IMR-90 (cell line): Measurements from ENCODE around the gene MS4A13. TPM values are rescaled to one million over a fixed set of nuclear protein-coding genes. Genes with fewer than 3 reads are reported as not detected.

Source experiments
- ATAC-seq: fragments of 200-7000 bp; cut with Tn5 transposase; 2 replicates; pipeline ENCODE4 v1.9.1; 2020; ENCODE audit warnings: low read depth, mild to moderate bottlenecking, moderate library complexity
- BruUV-seq: library from RNA; stranded (reverse); fragments of 400-500 nt; replicated peaks from 2 replicates; lab custom pipeline; 2021; lab: Mats Ljungman, UMichigan
- CTCF ChIA-PET: fragments of 300-600 bp; formaldehyde crosslinking; extraction: SDS; loops from one replicate; lab custom pipeline; 2021; ENCODE audit warnings: antibody characterized with exemption; lab: Yijun Ruan, JAX
- POLR2A ChIA-PET: fragments of 300-600 bp; sonication (Branson Sonifier 250); formaldehyde crosslinking; loops from one replicate; lab custom pipeline; 2022; ENCODE audit warnings: antibody characterized with exemption; ENCODE audit not compliant: unreplicated experiment; lab: Charles Lee
- DNase-seq: peaks from one replicate; pipeline ENCODE4 v3.0.0; 2013
- H2AFZ ChIP-seq: replicated peaks from 2 replicates; pipeline ENCODE3; 2013; ENCODE audit warnings: low read length, mild to moderate bottlenecking; ENCODE audit not compliant: poor library complexity
- H2AK5ac ChIP-seq: 2 replicates; pipeline ENCODE4 v1.6.1; 2013; ENCODE audit warnings: low read depth, low read length, inconsistent platforms
- H2AK9ac ChIP-seq: replicated peaks from 2 replicates; pipeline ENCODE3; 2013; ENCODE audit warnings: mild to moderate bottlenecking, low read depth, low read length, moderate library complexity; ENCODE audit not compliant: poor library complexity
- H2BK120ac ChIP-seq: 2 replicates; pipeline ENCODE4 v1.6.1; 2013; ENCODE audit warnings: low read depth, low read length, inconsistent platforms
- H2BK15ac ChIP-seq: 3 replicates; pipeline ENCODE4 v1.6.1; 2013; ENCODE audit warnings: low read depth, low read length, inconsistent platforms
- H2BK20ac ChIP-seq: 2 replicates; pipeline ENCODE4 v1.6.1; 2013; ENCODE audit warnings: low read depth, mild to moderate bottlenecking, inconsistent platforms, low read length, moderate library complexity
- H2BK5ac ChIP-seq: 2 replicates; pipeline ENCODE4 v1.6.1; 2013; ENCODE audit warnings: mild to moderate bottlenecking, low read depth, low read length, inconsistent platforms; ENCODE audit not compliant: poor library complexity, severe bottlenecking
- H3K14ac ChIP-seq: replicated peaks from 2 replicates; pipeline ENCODE4 v1.6.1; 2013; ENCODE audit warnings: low read depth, low read length, inconsistent platforms
- H3K18ac ChIP-seq: 2 replicates; pipeline ENCODE4 v1.6.1; 2013; ENCODE audit warnings: low read depth, low read length, control low read depth
- H3K23ac ChIP-seq: 2 replicates; pipeline ENCODE4 v1.6.1; 2013; ENCODE audit warnings: low read depth, low read length, inconsistent platforms
- H3K27ac ChIP-seq: 2 replicates; pipeline ENCODE4 v1.5.1; 2013; ENCODE audit warnings: mild to moderate bottlenecking, control low read depth, low read length; ENCODE audit not compliant: insufficient read depth
- H3K27me3 ChIP-seq: 2 replicates; pipeline ENCODE4 v1.6.1; 2013; ENCODE audit warnings: low read length; ENCODE audit not compliant: control insufficient read depth, insufficient read depth
- H3K36me3 ChIP-seq: 2 replicates; pipeline ENCODE4 v1.6.1; 2013; ENCODE audit warnings: low read length, mixed read lengths; ENCODE audit not compliant: control insufficient read depth, insufficient read depth
- H3K4ac ChIP-seq: 2 replicates; pipeline ENCODE4 v1.6.1; 2013; ENCODE audit warnings: low read depth, low read length, inconsistent platforms
- H3K4me1 ChIP-seq: 2 replicates; pipeline ENCODE4 v1.6.1; 2013; ENCODE audit warnings: low read length, mixed read lengths; ENCODE audit not compliant: control insufficient read depth, insufficient read depth
- H3K4me2 ChIP-seq: 2 replicates; pipeline ENCODE4 v1.6.1; 2013; ENCODE audit warnings: low read depth, mild to moderate bottlenecking, control low read depth, low read length, moderate library complexity
- H3K4me3 ChIP-seq: 2 replicates; pipeline ENCODE4 v1.5.1; 2013; ENCODE audit warnings: low read depth, mild to moderate bottlenecking, control low read depth, low read length, moderate library complexity; ENCODE audit not compliant: insufficient read depth
- H3K56ac ChIP-seq: 2 replicates; pipeline ENCODE4 v1.6.1; 2013; ENCODE audit warnings: low read length, inconsistent platforms; ENCODE audit not compliant: insufficient read depth; ENCODE audit errors: extremely low read depth
- H3K79me1 ChIP-seq, 2 experiments: 2 replicates each; pipeline ENCODE4 v1.6.1; 2013; ENCODE audit warnings: low read length in 2 of 2, inconsistent platforms in 1 of 2, low read depth in 1 of 2
- H3K9ac ChIP-seq: 2 replicates; pipeline ENCODE4 v1.6.1; 2013; ENCODE audit warnings: low read depth, low read length, control low read depth
- H3K9me1 ChIP-seq: 2 replicates; pipeline ENCODE4 v1.6.1; 2013; ENCODE audit warnings: low read length, inconsistent platforms; ENCODE audit not compliant: insufficient read depth
- H3K9me3 ChIP-seq: 2 replicates; pipeline ENCODE4 v1.6.1; 2013; ENCODE audit warnings: low read length; ENCODE audit not compliant: control insufficient read depth, insufficient read depth
- H4K20me1 ChIP-seq: 2 replicates; pipeline ENCODE4 v1.6.1; 2013; ENCODE audit warnings: low read length, inconsistent platforms; ENCODE audit not compliant: insufficient read depth
- H4K5ac ChIP-seq: 2 replicates; pipeline ENCODE4 v1.6.1; 2013; ENCODE audit warnings: mild to moderate bottlenecking, low read depth, low read length, control low read depth
- H4K8ac ChIP-seq, 2 experiments: 2 replicates each; pipeline ENCODE4 v1.6.1; 2013; ENCODE audit warnings: low read depth in 2 of 2, low read length in 2 of 2, control low read depth in 1 of 2, inconsistent platforms in 1 of 2
- H4K91ac ChIP-seq: 2 replicates; pipeline ENCODE4 v1.6.1; 2013; ENCODE audit warnings: low read depth, low read length, inconsistent platforms; ENCODE audit not compliant: insufficient read depth
- WGBS, 2 experiments: methylation state at CpG; one replicate each; pipeline versions ENCODE4 v1.1.5 to v1.1.7; 2013; ENCODE audit warnings: missing lambda C conversion rate in 2 of 2; ENCODE audit not compliant: insufficient read length in 1 of 2; ENCODE audit errors: extremely low coverage in 2 of 2; 5-methylcytosine and 5-hydroxymethylcytosine counted together
- dilution Hi-C: fragments of 300-500 bp; cut with HindIII; formaldehyde crosslinking; loops from one replicate; pipeline ENCODE4 v1.14.3; 2018; ENCODE audit warnings: low sequenced_read_pairs; ENCODE audit not compliant: unreplicated experiment
- in situ Hi-C: fragments of 300-500 bp; cut with MboI; formaldehyde crosslinking; loops from 3 replicates; pipeline ENCODE4 v1.14.3; 2019; ENCODE audit warnings: low sequenced_read_pairs, inconsistent platforms, mixed read lengths
- intact Hi-C: fragments of 100-400 bp; cut with micrococcal nuclease; formaldehyde crosslinking; loops from 2 replicates; pipeline ENCODE4 v1.10.0; 2022
- polyA plus RNA-seq, 3 experiments: library from polyadenylated mRNA; depleted of rRNA; stranded (reverse); fragments of >200 nt; gene quantifications; 2 replicates each; pipeline ENCODE4 v1.2.3, GENCODE V29; 2012; ENCODE audit warnings: low replicate concordance in 1 of 3
- total RNA-seq: library from RNA; depleted of rRNA; stranded (reverse); fragments of >200 nt; gene quantifications from 2 replicates; pipeline ENCODE4 v1.2.3, GENCODE V29; 2012
- TF ChIP-seq, protein P1 (sequence below): conservative IDR thresholded peaks from 2 replicates; pipeline ENCODE4 v1.5.1; 2012; ENCODE audit warnings: mild to moderate bottlenecking, low read depth, low read length, improper control_type of control experiment

The MS4A13 gene
- total and polyA plus RNA-seq, 2 of the 4 experiments (the other 2 are of a cell fraction) = not detected

DNA sequence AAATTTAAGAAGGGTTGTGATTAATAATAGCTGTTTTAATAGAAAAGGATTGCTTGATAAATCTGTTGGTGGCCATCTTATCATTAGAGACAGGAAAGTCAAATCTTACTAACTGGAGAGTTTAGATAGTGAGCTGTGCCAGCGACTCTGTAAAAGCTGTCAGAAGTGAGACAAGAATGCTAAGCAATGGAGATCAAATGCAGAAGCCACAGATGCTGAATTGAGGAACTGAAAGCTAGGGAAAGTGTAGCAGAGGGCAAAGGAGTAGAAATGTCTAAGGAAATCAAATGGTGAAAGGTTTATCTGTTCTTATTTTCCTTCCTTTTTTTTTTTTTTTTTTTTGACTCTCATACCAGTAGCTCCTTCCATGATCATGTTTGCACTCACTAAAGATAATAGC lies 13.7 kb downstream of the MS4A13 start:
- 0% methylated on average over 1 of the region's 1 CpG; no CpG with 5 or more reads in 1 of the 2 experiments for whole genome bisulfite sequencing, 2 experiments
- TF ChIP-seq, protein P1, sequence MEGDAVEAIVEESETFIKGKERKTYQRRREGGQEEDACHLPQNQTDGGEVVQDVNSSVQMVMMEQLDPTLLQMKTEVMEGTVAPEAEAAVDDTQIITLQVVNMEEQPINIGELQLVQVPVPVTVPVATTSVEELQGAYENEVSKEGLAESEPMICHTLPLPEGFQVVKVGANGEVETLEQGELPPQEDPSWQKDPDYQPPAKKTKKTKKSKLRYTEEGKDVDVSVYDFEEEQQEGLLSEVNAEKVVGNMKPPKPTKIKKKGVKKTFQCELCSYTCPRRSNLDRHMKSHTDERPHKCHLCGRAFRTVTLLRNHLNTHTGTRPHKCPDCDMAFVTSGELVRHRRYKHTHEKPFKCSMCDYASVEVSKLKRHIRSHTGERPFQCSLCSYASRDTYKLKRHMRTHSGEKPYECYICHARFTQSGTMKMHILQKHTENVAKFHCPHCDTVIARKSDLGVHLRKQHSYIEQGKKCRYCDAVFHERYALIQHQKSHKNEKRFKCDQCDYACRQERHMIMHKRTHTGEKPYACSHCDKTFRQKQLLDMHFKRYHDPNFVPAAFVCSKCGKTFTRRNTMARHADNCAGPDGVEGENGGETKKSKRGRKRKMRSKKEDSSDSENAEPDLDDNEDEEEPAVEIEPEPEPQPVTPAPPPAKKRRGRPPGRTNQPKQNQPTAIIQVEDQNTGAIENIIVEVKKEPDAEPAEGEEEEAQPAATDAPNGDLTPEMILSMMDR = no peak
- Histone ChIP-seq H4K91ac (no peak overlapping the region), H4K5ac (no peak overlapping the region), H3K4me3 (no peak overlapping the region), H3K9me3 (no peaks in the 10 kb centered on the region), H3K27me3 (no peaks in the 10 kb centered on the region), H2BK20ac (no peak overlapping the region), H3K18ac (no peak overlapping the region), H3K36me3 (no peaks in the 10 kb centered on the region), H4K20me1 (no peaks in the 10 kb centered on the region), H3K9me1 (no peaks in the 10 kb centered on the region), H3K4me1 (no peaks in the 10 kb centered on the region), H3K79me1 (no peaks in the 10 kb centered on the region), H2BK120ac (no peak overlapping the region), H2AK5ac (no peak overlapping the region), H2BK15ac (no peak overlapping the region), H3K56ac (no peak overlapping the region), H4K8ac (no peak overlapping the region), H3K27ac (no peak overlapping the region), H3K23ac (no peak overlapping the region), H3K9ac (no peak overlapping the region), H3K4ac (no peak overlapping the region), H2AFZ (no peak overlapping the region), H3K4me2 (no peak overlapping the region), H2AK9ac (no peak overlapping the region), H2BK5ac (no peak overlapping the region), H3K14ac (no peak overlapping the region)
- BruUV-seq = no TSS peak
- in situ Hi-C loops = no loop called here
- ATAC-seq = no peak
- intact Hi-C loops = no loop called here
- dilution Hi-C loops = no loop called here
- POLR2A ChIA-PET = no interaction called here
- DNase-seq = no peak
- CTCF ChIA-PET = no interaction called here
